C1 segment of cervical spinal cord (tissue), 14 donors: Measurements from ENCODE around the gene GPRC6A.
"Not testable (repeated sequence)": the region's sequence is repeated elsewhere in the genome, so short reads cannot be mapped to it uniquely, and the experiment has no call there.

Experiments
- DNase-seq, 14 donors: peaks; one replicate each; lab custom pipeline; 2025; lab: John Stamatoyannopoulos, UW

GPRC6A gene, protein sequence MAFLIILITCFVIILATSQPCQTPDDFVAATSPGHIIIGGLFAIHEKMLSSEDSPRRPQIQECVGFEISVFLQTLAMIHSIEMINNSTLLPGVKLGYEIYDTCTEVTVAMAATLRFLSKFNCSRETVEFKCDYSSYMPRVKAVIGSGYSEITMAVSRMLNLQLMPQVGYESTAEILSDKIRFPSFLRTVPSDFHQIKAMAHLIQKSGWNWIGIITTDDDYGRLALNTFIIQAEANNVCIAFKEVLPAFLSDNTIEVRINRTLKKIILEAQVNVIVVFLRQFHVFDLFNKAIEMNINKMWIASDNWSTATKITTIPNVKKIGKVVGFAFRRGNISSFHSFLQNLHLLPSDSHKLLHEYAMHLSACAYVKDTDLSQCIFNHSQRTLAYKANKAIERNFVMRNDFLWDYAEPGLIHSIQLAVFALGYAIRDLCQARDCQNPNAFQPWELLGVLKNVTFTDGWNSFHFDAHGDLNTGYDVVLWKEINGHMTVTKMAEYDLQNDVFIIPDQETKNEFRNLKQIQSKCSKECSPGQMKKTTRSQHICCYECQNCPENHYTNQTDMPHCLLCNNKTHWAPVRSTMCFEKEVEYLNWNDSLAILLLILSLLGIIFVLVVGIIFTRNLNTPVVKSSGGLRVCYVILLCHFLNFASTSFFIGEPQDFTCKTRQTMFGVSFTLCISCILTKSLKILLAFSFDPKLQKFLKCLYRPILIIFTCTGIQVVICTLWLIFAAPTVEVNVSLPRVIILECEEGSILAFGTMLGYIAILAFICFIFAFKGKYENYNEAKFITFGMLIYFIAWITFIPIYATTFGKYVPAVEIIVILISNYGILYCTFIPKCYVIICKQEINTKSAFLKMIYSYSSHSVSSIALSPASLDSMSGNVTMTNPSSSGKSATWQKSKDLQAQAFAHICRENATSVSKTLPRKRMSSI

DNA sequence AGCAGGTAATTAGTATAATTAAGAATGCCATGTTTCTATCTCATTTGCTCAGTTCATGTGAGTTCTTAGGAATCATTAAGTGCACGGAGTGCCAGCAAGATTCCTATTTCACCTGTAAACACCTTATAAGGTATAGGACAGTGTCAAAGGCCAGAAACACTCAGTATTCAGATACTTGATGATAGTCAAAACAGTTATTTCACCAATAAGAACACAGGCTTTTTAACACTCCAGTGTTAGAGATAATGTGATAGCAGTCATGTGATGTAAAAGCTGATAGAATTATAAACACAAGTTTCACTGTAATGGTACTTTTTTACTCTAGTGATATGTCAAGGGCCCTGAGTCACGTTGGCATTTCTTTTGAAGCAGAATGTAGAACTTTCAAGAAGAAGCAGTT, at the start of gene GPRC6A:
GPRC6A (minus strand) TSS at position 101 of the 400 bp plus-strand sequence; CDS start at position 31, 70 bp downstream.
- no peak for DNase-seq

DNA sequence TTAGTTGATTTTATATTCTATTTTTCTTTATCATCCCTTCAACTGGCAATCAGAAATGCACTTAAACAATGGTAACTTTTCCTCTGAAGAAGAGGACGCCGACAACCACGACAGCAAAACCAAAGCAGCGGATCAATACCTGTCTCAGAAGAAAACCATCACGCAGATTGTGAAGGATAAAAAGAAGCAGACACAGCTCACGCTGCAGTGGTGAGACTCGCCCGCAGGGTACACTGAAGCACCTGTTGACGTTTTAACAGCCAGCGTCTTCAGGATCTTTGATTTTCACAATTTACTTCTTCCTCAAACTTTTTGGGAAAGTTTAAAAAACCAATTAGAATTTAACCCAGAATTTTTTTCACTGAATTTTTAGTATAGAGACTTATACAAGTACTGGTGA, 48.9 kb upstream of the GPRC6A start:
- no peak for DNase-seq

DNA sequence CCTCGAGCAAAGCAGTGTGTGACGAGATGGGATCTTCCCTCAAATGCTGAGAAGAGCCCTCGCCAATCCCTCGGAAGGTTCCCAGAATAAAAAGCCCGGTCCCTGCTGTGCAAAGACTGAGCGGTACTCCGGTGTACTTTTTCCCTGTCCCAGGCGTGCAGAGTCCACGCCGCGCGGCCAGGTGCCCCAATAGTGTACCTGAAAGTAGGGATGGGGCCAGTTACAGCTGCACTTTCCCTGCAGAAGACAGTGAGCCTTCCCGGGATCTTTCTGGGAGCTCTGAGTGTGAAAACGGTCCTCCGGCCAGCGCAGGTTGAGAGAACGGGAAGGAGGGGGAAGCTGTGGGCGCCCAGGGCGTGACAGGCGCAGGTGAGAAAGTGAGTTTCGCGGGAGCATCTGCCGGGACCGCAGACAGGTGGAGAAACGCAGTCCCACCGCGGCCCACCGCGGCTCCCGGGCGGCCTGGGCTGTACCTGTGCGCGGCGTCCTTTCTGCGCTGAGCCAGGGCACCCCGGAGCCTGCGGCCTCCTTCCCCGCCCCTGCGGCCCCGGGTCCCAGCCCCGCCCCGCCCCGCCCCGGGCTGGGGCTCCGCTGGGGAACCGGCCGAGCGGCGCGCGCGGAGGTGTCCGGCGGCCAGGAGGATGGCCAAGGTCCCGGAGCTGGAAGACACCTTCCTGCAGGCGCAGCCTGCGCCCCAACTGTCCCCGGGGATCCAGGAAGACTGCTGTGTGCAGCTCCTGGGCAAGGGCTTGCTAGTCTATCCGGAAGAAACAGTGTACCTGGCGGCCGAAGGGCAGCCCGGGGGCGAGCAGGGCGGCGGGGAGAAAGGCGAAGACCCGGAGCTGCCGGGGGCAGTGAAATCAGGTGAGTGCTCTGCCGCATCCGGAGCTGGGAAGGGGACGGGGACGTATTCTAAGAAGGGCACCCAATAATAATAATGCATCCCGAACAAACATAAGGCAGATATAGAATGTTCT, 48.0 kb upstream of the GPRC6A start, which contains the start of gene RFX6:
RFX6 (plus strand) TSS at position 608 of the 977 bp plus-strand sequence; CDS start at position 642, 34 bp downstream.
- no peak for DNase-seq

DNA sequence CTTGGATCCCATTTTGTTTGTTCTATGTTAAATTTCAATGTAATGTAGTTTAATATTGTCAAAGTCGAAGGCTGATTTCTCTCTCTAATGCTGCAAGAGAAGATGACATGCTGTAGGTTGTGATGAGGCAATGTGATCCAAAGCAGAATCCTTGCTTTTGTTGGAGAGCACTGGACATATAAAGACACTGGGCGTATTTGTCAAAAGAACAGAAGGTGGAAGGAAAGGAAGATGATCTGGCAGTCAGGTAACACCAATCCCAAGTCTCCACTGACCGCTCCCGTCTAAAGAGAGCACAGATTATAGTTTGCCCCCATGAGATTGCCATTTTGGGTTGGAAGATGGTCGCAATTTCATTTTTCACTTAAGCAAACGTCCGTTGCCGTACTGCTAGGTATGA, 47.2 kb upstream of the GPRC6A start:
- DNase-seq = no peak

DNA sequence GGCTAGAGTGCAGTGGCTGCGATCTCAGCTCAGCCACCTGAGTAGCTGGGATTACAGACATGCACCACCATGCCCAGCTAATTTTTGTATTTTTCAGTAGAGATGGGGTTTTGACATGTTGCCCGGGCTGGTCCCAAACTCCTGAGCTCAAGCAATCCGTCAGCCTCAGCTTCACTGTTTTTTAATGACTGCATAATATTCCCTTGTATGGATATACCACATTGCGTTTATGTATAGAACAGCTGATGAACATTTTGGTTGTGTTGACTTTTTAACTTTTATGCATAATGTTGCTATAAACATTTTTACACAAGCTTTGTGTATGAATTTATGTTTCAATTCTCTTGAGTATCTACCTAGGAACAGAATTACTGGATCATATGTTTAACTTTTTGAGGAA, 43.9 kb upstream of the GPRC6A start:
- DNase-seq = no peak

DNA sequence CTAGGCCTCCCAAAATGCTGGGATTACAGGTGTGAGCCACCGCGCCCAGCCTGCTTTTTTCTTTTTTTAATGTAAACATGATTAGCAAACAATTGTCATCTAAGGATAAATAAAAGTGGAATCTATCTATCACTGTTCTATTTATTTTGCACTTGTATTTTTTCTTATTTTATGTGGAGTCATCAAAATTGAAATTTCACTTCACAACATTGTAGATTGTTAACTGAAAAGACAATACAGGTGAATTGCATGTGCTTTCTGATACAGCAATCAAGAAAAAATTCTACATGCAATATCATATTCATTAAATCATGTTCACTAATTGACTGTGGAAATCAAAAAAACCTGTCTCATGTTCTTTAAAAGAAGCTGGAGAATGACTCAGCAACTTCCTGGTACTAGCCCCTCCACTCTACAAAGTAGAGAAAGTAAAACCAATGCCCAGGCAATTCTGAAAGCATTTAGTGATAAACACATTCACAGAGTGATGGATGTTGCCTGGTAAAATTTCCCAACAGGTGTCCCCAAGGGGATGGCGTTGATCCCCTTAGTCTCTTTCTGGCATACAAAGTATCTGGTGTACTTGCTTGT, 37.5 kb upstream of the GPRC6A start:
- no peak for DNase-seq

DNA sequence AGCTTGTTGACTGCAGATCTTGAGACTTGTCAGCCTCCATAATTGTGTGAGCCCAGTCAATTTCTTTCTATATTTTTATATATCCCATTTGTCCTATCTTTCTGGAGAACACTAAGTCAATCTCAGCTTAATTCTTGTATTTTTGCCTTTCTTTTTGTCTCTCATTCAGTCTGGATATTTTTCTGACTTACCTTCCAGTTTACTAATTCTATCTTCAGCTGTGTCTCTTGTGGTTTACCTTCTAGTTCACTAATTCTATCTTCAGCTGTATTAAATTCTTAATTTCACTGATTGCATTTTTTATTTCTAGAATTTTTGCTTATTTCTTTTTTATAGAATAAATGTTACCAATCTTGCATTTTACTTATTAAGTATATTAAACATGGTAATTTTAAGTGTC, 30.4 kb upstream of the GPRC6A start:
- no peak for DNase-seq

DNA sequence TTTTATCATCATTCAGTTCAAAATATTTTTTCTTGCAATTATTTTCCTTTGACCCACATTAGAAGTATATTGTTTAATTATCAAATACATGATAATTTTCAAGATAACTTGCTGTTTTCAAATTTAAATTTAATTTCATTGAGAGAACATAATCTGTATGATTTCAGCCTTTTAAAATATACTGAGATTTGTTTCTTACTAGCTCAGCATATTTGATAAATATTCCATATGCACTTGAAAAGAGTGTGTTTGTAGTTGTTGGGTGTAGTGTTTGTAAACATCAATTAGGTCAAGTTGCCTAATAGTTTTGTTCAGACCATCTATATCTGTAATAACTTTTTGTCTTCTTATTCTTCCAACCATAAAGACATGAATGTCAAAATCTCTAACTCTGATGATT, 29.2 kb upstream of the GPRC6A start:
- DNase-seq = no peak

DNA sequence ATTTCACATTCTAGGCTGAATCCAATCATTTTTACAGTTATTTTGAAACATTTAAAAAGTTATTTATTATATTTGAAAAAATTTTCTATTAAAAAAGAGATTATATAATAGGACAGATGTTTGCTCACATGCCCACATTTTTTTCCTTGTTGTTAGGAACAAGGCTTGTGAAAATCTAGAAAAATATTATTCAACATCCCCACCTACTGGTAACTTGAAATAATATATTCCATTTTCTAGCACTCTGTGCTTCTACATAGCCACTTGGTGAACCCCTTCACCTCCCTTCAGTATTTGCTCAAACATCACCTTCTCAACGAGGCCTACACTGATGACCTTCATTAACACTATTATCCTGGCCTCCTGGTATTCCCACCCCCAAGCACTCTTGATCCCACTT, 18.3 kb upstream of the GPRC6A start:
- no peak for DNase-seq

DNA sequence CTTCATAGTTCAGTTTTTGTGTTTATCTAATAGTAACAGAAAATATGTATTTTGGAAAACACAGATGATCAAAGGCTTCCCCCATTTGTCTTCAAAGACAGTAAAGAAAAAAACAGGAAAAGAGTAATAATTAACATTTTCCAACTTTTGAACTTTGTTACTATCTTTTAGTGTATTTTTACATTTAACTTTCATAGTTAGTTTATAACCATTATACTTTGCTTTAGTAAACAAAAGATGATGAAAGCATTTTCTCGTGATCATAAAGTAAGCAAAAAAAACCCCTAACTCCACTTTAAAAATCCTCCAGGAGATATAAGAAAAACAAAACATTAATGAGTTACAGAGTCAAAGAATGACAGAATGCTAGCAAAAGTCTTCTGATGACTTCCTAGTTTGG, 13.6 kb upstream of the GPRC6A start:
- DNase-seq = no peak

DNA sequence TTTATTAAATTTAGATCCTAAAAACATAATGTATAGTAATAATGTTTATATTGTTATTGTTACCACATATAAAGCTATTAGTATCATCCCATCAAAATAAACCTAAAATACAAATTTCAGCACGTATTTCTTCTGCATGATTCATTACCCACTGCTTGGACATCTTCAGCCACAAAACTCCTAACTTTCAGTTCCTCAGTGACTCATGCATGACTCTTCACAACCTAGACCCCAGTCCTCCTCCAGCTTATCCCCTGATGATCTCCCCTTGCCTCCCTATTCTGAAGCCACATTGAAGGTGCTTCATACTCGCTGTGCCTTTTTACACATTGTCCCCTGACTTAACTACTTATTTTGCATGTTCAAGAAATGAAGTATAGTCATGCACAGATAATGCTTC, 11.2 kb upstream of the GPRC6A start:
- no peak for DNase-seq

DNA sequence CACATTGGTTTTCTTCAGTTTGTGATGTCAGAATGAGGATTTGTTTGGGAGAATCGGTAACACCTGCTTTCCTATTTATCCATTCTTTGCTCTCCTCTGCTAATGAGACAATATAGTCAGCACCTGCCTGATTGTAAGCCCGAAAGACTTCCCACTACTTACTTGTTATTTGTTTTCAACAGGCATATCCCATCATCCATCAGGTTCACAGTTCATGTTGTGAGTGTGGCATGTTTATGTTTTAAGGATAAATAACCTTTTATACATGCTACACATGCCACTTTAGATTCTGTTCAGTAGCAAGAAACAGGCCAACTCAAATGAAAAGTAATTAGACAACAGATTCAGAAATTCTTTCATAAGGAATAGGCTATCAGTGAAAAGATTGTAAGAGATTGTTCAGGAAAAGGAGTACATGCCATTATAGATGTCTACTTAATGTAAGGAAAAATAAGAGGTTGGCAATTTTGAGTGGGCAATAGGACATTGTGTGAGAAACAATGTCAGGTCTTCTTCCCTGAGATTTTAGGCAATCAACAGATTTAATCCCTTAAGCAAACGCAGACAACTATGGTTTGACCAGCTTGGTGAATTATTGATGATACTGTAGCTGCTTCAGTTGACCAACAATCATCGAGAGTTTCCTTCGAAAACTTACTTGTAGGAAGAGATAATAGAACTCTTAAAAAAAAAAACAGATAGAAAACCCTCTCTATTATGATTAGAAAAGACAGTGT, 7.9 kb upstream of the GPRC6A start:
- no peak for DNase-seq

DNA sequence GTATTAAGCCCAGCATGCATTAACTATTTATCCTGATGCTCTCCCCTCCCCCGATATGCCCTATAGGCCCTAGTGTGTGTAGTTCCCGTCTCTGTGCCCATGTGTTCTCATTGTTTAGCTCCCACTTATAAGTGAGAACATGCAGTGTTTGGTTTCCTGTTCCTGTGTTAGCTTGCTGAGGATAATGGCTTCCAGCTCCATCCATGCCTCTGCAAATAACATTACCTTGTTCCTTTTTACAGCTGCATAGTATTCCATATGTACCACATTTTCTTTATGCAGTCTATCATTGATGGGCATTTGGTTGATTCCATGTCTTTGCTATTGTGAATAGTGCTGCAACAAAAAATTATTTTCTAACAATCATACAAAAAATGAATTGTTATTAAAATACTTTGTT, 5.6 kb upstream of the GPRC6A start:
- not testable (repeated sequence) for DNase-seq

DNA sequence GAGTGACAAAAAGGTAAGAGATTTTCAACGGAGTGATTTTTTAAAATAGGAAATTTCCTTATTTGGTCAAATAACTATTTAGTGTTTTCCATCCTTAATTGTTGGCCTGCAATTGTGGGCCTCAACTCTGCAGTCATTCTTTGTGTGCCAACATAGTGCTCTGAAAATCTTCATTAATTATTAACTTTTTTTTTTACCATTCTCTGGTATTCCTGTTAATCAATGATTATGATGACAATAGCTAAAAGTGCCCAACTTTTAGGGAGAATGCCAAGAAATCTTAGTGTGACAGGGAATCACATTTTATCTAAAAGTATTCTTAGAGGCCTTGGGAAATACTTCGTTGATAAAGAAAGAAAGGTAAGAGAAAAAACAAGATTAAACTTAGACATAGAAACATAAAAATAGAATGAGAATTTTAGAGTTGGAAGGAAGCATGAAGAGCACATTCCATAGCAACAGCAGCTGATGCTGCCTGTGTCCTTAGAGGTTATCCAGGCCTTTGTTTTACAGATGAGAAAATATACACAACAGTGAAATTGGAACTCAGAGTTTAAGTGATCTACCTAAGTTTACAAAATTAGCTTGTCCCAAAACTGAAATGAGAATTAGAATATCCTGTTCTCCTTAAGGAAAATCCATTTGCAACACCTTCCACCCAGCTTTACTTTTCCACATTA, 1.2 kb downstream of the GPRC6A start:
- DNase-seq = no peak

DNA sequence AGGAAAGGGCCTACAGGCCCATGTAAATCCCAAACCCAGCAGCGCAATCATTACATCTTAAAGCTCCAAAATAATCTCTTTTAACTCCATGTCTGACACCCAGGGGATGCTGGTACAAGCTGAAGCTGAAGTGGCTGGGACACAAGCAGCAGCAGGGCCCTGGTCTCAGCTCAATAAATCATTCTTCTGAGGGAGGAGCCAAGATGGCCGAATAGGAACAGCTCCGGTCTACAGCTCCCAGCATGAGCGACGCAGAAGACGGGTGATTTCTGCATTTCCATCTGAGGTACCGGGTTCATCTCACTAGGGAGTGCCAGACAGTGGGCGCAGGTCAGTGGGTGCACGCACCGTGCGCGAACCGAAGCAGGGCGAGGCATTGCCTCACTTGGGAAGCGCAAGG, 12.5 kb downstream of the GPRC6A start:
- DNase-seq = not testable (repeated sequence)

DNA sequence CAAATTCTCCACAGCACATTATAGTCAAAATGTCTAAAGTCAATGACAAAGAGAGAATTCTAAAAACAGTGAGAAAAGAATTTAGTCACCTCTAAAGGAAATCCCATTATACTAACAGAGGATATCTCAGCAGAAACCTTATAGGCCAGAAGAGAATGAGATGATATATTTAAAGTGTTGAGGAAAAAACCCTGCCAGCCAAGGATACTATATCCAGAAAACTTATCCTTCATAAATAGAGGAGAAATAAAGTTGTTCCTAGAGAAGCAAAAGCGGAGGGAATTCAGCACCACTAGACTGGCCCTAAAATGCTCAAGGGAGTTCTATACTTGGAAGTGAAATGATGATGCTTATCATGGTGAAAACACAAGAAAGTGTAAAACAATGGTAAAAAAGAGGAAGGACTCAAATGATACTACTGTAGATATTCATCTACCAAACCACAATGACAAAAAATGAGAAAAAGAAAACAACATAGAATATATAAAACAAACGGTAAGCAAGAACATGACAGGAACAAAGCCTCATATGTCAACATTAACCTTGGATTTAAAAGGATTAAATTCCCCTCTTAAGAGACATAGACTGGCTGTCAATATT, 16.7 kb downstream of the GPRC6A start:
- no peak for DNase-seq

DNA sequence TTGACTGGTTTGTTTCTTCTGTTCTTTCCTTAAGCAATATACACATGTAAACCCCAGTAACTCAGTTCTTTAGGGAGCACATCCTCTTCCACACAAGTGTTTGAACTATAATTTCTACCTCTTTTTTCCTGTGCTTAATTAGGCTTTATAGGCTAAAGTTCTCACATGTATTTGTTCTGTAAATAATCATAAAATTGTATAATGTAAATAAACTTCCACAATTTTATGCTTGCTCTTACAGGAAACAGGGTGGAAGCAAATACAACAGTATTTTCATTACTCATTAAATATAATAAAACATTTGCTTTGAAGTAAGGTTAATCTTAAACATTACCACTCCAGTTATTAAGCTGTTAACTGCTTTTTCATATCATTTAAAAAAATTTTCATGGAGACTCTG, 26.9 kb downstream of the GPRC6A start:
- no peak for DNase-seq

DNA sequence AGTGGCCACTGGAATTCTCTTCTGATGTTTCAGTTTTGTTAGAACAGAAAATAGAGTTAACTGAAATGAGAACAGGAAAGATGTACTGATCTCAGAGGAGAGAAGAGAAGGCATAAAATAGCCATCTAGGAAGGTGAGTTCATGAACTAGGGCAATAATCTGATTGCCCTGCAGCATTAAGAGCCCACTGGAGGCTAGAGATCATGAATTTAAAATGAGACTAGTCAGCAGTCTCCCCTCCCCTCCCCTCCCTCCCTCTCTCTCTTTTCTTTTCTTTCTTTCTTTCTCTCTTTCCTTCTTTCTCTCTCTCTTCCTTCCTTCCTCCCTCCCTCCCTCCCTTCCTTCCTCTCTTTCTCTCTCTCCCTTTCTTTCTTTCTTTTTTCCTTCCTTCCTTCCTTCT, 28.9 kb downstream of the GPRC6A start:
- DNase-seq = no peak

DNA sequence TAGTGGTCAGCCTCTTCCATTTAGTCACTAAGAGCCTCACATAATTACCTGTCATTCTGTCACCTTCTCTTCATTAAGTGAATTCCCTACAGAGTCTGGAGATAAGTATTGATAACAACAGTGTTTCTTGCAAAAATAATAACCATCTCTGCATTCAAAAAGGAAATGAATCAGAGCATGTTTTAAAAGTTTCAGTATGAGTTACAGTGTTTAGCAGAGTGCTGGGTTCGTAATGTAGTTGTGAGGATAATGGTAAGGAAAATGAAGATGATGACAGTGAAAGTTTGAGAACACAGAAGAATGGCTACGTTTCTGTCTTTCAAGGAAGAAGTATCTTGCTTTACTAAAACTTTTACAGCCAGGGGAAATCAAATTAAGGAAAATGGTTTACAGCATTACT, 31.3 kb downstream of the GPRC6A start:
- DNase-seq = no peak
